OCI-M2 (cell line): ENCODE results near the gene KCNQ5.

Experiments used
- DNase-seq: peaks from one replicate; lab custom pipeline; 2025; ENCODE audit not compliant: unreplicated experiment; lab: John Stamatoyannopoulos, UW

Gene KCNQ5

GRCh38 chr6:72639920-72640614, 18.2 kb downstream of the KCNQ5 start:
- no peak for DNase-seq

- DNase-seq = no peak
Observed at GRCh38 chr6:72640615-72640930, 18.7 kb downstream of the KCNQ5 start.

GRCh38 chr6:72642435-72642834, 20.6 kb downstream of the KCNQ5 start:
- no peak for DNase-seq

DNA sequence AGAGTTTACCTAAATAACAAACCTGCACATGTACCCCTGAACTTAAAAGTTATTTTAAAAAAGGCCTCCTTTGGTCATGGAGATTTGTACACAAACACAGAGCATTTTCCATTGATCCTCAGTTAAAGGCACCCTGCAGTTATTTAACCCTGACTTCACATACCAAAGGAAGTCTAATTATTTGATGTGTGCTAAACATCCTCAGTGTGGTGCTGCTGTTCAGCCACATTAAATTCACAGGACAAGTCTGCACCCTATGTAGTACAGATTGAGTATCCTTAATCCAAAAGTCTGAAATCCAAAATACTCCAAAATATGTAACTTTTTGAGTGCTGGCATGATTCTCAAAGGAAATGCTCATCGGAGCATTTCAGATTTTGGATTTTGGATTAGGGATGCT, 21.4 kb downstream of the KCNQ5 start:
- no peak for DNase-seq

DNA sequence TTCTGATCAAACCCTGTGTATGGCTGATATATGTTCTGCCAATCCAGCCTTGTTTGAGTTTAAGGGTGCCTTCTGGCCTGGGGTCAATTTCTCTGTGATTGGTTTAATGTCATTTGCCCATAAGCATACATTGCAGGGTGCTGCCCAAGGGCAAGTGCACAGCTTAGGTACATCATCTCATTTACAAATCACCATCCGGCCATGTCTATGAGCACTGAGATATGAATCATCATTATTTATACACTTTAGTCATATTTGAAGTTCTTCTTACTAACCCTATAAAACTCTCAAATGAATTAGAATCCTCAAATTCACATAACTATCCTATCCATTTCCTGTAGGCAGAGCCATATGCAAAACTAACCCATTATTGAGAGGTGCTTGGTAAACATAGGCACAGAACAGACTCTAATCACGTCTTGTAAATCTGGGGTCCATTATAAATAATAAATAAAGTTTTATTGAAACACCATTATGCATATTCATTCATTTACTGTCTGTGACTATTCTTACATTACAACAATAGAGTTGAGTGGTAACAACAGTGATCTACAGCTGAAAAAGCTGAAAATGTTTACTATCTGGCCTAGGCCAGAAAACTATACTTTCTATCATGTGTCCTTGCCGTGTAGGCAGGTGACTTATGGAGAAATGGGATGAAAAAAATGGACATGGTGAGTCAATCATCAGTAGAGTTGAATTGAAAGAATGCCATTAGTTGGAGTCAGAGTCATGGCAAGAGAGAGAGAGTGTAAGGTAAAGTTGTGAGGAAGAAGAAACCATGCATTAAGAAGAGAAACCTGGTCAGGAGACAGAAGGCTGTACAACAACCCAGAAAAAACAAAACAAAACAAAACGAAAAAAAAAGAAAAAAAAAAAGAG, 25.0 kb downstream of the KCNQ5 start:
- no peak for DNase-seq

DNA sequence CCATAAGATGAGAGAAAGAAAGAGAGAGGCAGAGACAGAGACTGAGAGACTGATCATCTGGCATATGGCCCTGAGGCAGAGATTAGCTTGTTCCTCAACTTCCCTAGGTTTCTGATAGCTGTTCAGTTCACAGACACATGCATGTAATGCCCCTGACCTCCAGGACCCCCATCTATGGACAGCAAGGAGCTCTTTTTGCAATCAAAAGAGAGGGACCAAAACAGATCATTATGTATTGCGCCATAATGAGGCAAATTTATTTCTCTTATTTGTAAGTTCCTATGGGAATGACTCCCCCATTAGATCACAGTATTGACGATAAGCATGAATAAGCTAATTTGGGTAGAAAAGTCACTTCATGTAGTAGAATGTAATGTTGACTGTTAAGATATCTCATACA, 25.6 kb downstream of the KCNQ5 start:
- DNase-seq = no peak

DNA sequence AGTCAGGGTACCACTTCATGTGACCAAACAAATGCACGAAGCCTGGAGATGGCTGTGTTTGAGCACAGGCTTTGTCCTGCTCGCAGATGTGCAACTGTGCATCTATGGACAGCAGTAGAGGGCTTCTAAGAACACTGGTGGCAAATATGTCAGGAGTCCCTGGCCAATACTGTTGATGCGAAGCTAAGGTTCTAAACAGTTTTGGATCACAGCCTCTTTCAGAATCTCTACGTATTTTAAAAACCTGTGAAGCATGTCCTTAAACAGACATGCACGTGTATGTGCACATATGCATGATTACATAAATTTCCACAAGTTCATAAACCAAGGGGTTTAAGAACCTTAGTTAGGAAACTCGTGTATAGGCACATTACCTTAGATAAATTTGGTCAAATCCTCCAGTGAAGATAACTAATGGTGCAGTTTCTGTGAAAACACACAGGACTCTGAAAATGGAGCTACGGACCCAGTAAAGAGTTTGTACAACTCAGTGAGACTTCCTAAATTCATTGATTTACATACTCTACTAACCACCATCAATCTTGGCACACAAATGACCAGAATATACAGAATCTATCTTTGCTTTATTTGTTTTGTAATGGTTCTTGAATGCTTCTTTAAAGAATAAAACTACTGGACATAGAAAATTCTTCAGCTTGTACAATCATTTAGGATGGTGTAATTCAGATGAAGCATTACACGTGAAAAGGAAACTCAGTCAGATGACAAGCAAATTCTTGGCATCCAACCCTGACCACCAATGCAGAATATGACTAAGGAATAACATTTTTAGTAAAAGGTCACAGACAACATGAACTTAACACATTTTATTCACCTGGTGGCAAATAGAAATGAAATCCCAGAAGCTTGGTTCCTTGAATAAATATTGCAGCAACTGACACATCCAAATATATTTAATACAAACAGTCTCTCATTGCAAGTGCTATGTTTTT, 27.4 kb downstream of the KCNQ5 start:
- DNase-seq = no peak

DNA sequence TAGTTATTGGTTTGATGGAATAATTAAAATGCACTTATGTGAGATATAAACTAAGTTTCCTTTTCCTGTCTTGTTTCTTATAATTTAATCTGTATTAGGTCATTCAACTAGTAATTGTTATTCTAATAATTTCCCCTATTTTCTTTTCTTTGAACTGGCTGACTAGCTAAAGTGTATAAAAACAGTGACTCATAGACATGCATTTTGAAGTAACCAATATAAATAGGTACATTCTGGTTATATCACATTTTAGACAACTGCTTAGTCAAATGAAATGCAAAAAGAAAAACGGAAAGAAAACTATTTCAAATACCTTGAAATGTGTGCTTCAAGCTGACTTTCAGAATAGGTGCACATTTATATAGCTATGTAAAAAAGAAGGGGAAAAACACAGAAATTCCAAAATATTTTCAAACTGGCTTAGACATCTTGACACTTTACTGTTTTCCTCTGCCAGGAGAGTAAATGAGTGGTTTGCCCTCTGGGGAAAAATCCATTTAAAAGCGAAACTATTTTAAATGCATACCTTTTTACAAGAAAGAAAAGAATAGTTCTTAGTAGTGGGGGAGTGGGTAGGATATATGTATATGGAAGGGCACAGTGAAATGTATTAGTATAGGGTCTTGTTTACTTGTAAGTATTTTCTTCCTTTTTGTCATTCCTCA, 28.3 kb downstream of the KCNQ5 start:
- DNase-seq = no peak

GRCh38 chr6:72651174-72651573, 29.3 kb downstream of the KCNQ5 start:
- no peak for DNase-seq

GRCh38 chr6:72651967-72652956, 30.4 kb downstream of the KCNQ5 start:
- no peak for DNase-seq

DNA sequence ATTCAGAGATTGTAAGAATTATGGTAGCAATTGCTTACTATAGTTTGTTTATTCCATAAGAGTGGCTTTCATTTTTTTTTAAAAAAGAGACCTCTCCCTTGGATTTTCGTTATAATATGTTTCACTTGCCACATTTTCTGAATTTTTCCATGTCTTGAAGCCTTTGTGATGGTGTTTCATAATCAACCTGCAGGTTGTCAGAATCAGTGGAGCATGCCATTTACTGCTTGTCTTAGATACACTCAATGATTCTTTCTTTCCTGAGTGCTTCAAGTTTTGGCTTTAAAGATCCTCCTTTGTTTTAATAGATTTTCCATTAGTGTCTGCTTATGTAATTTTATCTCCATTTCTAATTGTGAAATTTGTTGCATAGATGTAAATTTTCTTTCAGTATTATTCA, 31.2 kb downstream of the KCNQ5 start:
- DNase-seq = no peak

DNA sequence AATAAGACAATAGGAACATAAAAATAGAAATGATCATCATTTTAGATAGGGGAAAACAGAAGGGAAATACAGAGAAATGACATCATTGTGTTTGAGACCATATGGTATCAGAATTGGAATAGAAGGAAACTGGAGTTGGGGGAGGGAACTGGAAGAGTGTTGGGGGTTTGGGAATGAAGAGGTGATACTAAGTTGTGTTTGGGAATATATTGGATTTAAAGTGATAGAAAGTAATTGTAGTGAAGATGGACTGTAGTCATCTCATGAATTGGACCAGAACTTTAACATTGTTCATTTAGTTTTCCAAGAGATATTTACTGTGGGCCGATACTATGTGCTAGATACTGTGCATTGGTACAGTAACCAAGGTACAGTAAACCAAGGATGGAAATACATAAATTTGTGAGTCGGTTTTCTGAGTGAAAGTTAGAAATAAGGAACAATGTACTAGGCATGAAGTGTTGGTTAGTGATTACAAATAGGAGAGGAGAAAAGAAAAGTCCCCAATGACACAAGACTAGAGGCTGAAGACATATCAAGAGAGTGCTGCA, 32.3 kb downstream of the KCNQ5 start:
- no peak for DNase-seq

- DNase-seq = no peak
Observed at GRCh38 chr6:72657407-72658197, 35.7 kb downstream of the KCNQ5 start.

DNA sequence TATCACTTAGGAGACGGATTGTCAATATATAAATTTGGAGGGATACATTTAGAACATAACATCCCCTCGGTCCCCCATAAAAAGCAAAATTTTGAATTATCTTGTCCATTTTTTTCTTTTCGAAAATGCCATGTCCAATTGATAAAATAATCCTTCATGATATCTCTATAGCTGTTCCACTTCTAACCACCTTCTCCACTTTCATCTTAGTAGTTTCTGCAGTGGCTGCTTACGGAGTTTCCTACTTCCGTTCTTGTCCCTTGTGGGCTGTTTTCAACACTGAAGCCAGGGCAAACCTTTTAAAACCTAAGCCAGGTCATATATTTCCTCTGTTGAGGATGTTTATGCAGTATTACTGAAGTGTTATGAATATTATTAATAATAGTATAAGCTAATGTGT, 37.9 kb downstream of the KCNQ5 start:
- no peak for DNase-seq

DNA sequence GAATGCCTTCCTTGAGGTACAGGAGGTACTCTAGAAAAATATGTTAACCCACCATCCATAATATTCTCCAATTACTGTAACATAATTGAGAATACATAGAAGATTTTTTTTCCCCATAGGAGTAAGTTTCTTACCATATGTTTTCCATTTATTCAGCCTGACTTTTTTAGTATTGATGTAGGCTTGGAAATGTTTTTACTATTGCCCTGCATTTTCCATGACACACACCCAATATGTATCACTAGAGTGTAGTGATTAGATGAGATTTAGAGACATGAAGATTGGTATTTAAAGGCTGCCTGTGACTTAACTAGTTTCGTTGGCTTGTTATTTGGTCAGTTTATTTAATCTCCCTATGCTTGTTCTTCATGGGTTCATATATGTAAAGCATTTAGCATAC, 39.5 kb downstream of the KCNQ5 start:
- no peak for DNase-seq

GRCh38 chr6:72665599-72665998, 43.7 kb downstream of the KCNQ5 start:
- DNase-seq = no peak

DNA sequence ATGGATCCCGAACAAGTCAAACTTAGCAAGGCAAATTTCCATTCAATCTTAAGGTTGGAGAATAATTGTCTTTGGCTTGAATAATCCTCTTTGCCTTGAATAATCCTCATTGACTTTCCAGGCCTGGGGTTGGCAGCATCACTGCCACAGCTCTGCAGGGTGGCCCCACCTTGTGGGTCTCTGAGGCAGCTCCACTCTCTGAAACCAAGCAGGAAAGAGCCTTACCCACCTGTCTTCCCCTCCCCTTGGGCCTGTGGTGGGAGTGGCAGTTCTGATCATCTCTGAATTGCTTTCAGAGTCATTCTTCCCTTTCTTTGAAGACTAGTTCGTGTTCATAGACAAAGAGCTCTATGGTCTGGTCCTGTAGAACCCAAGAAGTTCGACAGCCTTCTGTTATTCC, 47.5 kb downstream of the KCNQ5 start:
- DNase-seq = no peak

- DNase-seq = no peak
Observed at GRCh38 chr6:72672906-72673305, 51.0 kb downstream of the KCNQ5 start.

DNA sequence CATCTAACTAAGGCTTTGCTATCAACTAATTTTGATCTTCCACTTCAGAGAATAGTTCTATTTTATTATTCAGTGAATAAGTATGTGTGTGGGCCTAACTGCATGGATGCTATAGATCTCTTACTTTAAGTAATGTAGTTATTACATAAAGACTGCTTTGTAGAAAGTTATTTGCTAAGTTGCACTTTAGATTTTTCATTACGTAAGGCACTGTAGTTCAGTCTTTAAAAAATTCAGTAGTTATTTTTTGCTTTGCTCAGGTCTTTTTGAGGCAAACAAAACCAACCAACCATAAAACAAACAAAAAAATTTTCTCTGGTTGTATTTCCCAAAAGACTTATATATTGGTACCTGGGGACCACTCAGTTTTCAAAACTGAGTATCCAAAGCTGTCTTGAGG, 53.0 kb downstream of the KCNQ5 start:
- DNase-seq = no peak
